Neural cell (in vitro differentiated cells): ENCODE measurements around the gene PTPRS.

Source experiments
- CTCF ChIP-seq: fragments of 450-650 bp; IDR thresholded peaks from 2 replicates; pipeline ENCODE4 v1.5.1; 2014; ENCODE audit warnings: antibody characterized with exemption, mild to moderate bottlenecking, moderate library complexity; ENCODE audit not compliant: poor library complexity, severe bottlenecking
- EP300 ChIP-seq: fragments of 450-650 bp; conservative IDR thresholded peaks from 2 replicates; pipeline ENCODE4 v1.6.1; 2014; ENCODE audit warnings: antibody characterized with exemption, mild to moderate bottlenecking, moderate library complexity; ENCODE audit not compliant: poor library complexity, severe bottlenecking
- EZH2 ChIP-seq: fragments of 200-600, 300-800 bp; shearing (Covaris generic), sonication (generic); IDR thresholded peaks from 2 replicates; pipeline ENCODE4 v1.6.1; 2014; ENCODE audit warnings: antibody characterized with exemption, low read length, borderline replicate concordance, mild to moderate bottlenecking; ENCODE audit not compliant: insufficient read depth, poor library complexity, severe bottlenecking
- POLR2AphosphoS5 ChIP-seq: IDR thresholded peaks from 2 replicates; pipeline ENCODE4 v1.6.1; 2012
- TAF1 ChIP-seq: IDR thresholded peaks from 2 replicates; pipeline ENCODE4 v1.6.1; 2012; ENCODE audit warnings: low read depth

DNA sequence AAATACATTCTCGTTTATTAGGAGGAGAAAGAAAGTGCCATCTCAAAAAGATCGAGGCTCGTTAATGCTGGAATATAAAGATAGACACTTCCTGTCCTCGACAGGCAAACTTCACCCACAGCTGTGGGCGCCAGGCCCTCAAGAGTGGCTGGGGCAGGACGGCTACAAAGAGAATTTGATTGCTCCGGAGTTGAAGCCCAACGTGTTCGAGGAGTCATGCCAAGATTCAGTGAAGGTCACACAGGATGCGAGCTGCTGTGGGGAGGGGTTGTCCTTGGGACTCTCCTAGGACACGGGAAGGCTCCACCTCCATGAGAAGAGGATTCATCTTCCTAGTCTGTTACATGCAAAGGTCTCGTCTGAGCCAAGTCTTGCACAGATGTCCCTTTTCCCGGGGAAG is 16.3 kb upstream of the PTPRS start:
- TF ChIP-seq CTCF, result no peak
- TF ChIP-seq TAF1, result no peak
- TF ChIP-seq EP300, result no peak
- no peak for TF ChIP-seq POLR2AphosphoS5
- TF ChIP-seq EZH2, result no peak
